Smooth muscle cell (in vitro differentiated cells): ENCODE results near the gene RHOF. TPM values are rescaled to one million over a fixed set of nuclear protein-coding genes. Genes with fewer than 3 reads are reported as not detected.

Experiments used
- DNase-seq: peaks from one replicate; lab custom pipeline; 2025; ENCODE audit not compliant: unreplicated experiment; lab: John Stamatoyannopoulos, UW
- H2AFZ ChIP-seq: fragments of 200-600 bp; sonication (generic); 2 replicates; pipeline ENCODE4 v1.6.0; 2016; ENCODE audit warnings: antibody characterized with exemption, low read depth, mild to moderate bottlenecking
- H3F3A ChIP-seq: fragments of 200-600 bp; sonication (generic); 2 replicates; pipeline ENCODE4 v1.6.0; 2017; ENCODE audit warnings: antibody characterized with exemption, low read depth
- H3K27ac ChIP-seq: fragments of 200-600 bp; sonication (generic); 2 replicates; pipeline ENCODE4 v1.5.1; 2016; ENCODE audit warnings: low read depth, mild to moderate bottlenecking
- H3K27me3 ChIP-seq: fragments of 200-600 bp; sonication (generic); 2 replicates; pipeline ENCODE4 v1.6.1; 2016; ENCODE audit warnings: low read depth, mild to moderate bottlenecking
- H3K36me3 ChIP-seq: fragments of 200-600 bp; sonication (generic); 2 replicates; pipeline ENCODE4 v1.5.1; 2016; ENCODE audit warnings: low read depth
- H3K4me1 ChIP-seq: fragments of 200-600 bp; sonication (generic); 2 replicates; pipeline ENCODE4 v1.5.1; 2016; ENCODE audit warnings: low read depth
- H3K4me2 ChIP-seq: fragments of 200-600 bp; sonication (generic); 2 replicates; pipeline ENCODE4 v1.6.0; 2016; ENCODE audit warnings: mild to moderate bottlenecking
- H3K4me3 ChIP-seq: fragments of 200-600 bp; sonication (generic); 2 replicates; pipeline ENCODE4 v1.5.1; 2016; ENCODE audit warnings: mild to moderate bottlenecking
- H3K79me2 ChIP-seq: fragments of 200-600 bp; sonication (generic); 2 replicates; pipeline ENCODE4 v1.6.0; 2016; ENCODE audit warnings: low read depth, mild to moderate bottlenecking
- H3K9ac ChIP-seq: fragments of 200-600 bp; sonication (generic); 2 replicates; pipeline ENCODE4 v1.6.0; 2016; ENCODE audit warnings: low read depth
- H3K9me3 ChIP-seq: fragments of 200-600 bp; sonication (generic); replicated peaks from 2 replicates; pipeline ENCODE4 v1.5.1; 2016; ENCODE audit warnings: low read depth
- H4K20me1 ChIP-seq: fragments of 200-600 bp; sonication (generic); 2 replicates; pipeline ENCODE4 v1.6.0; 2016; ENCODE audit warnings: low read depth
- CTCF ChIP-seq: fragments of 200-600 bp; sonication (generic); IDR thresholded peaks from 2 replicates; pipeline ENCODE4 v1.5.1; 2017; ENCODE audit warnings: borderline replicate concordance, mild to moderate bottlenecking, antibody characterized with exemption; ENCODE audit not compliant: insufficient read depth, poor library complexity, severe bottlenecking
- WGBS: methylation state at CpG from one replicate; pipeline ENCODE4 v1.1.7; 2016; ENCODE audit warnings: low lambda C conversion rate; 5-methylcytosine and 5-hydroxymethylcytosine counted together
- polyA plus RNA-seq: library from polyadenylated mRNA; unstranded; fragments of >200 nt; fragmentation: Nextera tagmentation; extraction: Ambion mirVana; gene quantifications from 2 replicates; pipeline ENCODE4 v1.2.1, GENCODE V29; 2016
- total RNA-seq: library from RNA; depleted of rRNA; stranded (reverse); fragments of >200 nt; gene quantifications from 2 replicates; pipeline ENCODE4 v1.2.3, GENCODE V29; 2014

The RHOF gene
- total and polyA plus RNA-seq, 2 experiments from 2014 or later = 15.3 to 25.9 TPM

- 1% methylated on average over 54 of the region's 86 CpGs for WGBS
- no peak overlapping the region for H2AFZ ChIP-seq
- H3K9ac ChIP-seq = peak overlapping the region; percentile 95
- H3K4me3 ChIP-seq = peak overlapping the region; percentile 82
- H3K27me3 ChIP-seq = no peaks in the 10 kb centered on the region
- no peaks in the 10 kb centered on the region for H3K36me3 ChIP-seq
- H3K9me3 ChIP-seq = no peaks in the 10 kb centered on the region
- TF ChIP-seq CTCF = no peak
- H3K79me2 ChIP-seq = peaks cover 62% of the 10 kb centered on the region
- peak overlapping the region; percentile 99 for H3K27ac ChIP-seq
- peak overlapping the region; percentile 99 for H3K4me2 ChIP-seq
- peak; percentile 25 for DNase-seq
- H4K20me1 ChIP-seq = peaks cover 35% of the 10 kb centered on the region
- H3K4me1 ChIP-seq = peaks cover 46% of the 10 kb centered on the region
- peaks cover 24% of the 10 kb centered on the region for H3F3A ChIP-seq
Measured at GRCh38 chr12:121800694-121801594, 7.5 kb upstream of the RHOF start.

GRCh38 chr12:121799842-121800693 is 6.6 kb upstream of the RHOF start:
- peak overlapping the region; percentile 82 for H3K4me3 ChIP-seq
- under 1% methylated on average over 40 of the region's 84 CpGs for WGBS
- DNase-seq = peak; percentile 59
- H4K20me1 ChIP-seq = peaks cover 37% of the 10 kb centered on the region
- TF ChIP-seq CTCF = no peak
- no peaks in the 10 kb centered on the region for H3K9me3 ChIP-seq
- peak overlapping the region; percentile 99 for H3K4me2 ChIP-seq
- peaks cover 38% of the 10 kb centered on the region for H3K4me1 ChIP-seq
- no peaks in the 10 kb centered on the region for H3K36me3 ChIP-seq
- H3K79me2 ChIP-seq = peaks cover 53% of the 10 kb centered on the region
- peak overlapping the region; percentile 98 for H3K9ac ChIP-seq
- no peaks in the 10 kb centered on the region for H3K27me3 ChIP-seq
- peak overlapping the region; percentile 99 for H3K27ac ChIP-seq
- peaks cover 30% of the 10 kb centered on the region for H3F3A ChIP-seq
- H2AFZ ChIP-seq = no peak overlapping the region

DNA sequence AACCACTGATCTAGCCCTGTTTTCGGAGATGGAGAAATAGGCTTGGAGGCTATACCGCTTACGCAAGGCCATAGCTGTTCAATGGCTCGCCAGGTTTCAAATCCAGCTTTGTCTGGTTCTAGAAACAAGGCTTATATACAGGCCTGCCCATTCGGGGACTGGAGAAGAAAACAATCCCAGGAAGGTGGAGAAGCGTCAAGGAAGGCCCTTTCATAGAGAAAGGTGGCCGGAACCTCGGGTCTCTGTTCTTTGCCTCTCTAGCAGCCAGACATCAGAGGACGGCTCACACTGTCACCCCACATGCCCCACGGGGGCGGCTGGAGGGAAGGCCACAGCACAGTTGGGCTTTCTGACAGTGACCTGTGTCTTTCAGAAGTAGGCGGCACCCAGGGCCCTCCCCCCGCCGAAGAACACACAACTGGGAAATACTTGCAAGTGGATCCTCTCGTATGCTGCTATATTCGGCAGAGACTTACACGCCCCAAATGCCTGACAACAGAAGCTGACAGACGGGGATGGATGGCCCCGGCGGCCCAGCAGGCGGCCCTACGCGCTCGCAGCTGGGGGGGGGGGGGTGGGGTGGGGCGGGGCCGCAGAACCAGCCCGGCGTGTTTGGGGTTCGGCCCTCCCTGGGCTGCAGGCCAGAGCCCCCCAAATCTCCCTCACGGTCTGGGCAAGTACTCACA is 5.8 kb upstream of the RHOF start:
- Histone ChIP-seq H3K4me1 (peaks cover 38% of the 10 kb centered on the region), H3K4me3 (peak overlapping the region; percentile 82), H3K4me2 (peak overlapping the region; percentile 99), H3F3A (peaks cover 30% of the 10 kb centered on the region), H3K79me2 (peaks cover 46% of the 10 kb centered on the region), H2AFZ (no peak overlapping the region), H4K20me1 (peaks cover 38% of the 10 kb centered on the region), H3K9ac (peak overlapping the region; percentile 98), H3K27me3 (no peaks in the 10 kb centered on the region), H3K9me3 (no peaks in the 10 kb centered on the region), H3K36me3 (no peaks in the 10 kb centered on the region), H3K27ac (peak overlapping the region; percentile 99)
- WGBS = 16% methylated on average over 21 of the region's 30 CpGs
- peak; percentile 55 for DNase-seq
- TF ChIP-seq CTCF = no peak
